Limb (tissue), 2 donors: ENCODE data around the gene FZD1.
"Not testable (repeated sequence)": the region's sequence is repeated elsewhere in the genome, so short reads cannot be mapped to it uniquely, and the experiment has no call there.

Source experiments
- DNase-seq, 2 donors: peaks; one replicate each; pipeline ENCODE4 v3.0.0-alpha.2; 2016; ENCODE audit errors: extremely low spot score in 2 of 2

FZD1 gene

DNA sequence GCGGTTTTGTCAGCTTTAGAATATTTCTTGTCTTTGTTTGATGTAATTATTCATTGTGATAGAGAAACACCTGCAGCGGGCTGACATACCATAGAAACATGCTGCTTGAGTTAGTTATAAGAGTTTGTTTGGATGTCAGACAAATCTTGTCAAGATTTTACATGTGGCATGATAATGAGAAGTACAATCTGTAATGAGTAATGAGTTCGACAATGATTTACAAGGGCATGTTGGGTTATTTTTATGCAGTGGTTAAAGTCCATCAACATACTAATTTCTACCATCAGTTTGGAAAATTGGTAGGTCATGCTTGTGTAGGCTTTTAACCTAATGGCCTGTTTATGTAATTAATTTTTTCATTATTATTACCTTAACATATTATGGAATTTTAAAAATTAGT lies 31.3 kb downstream of the FZD1 start:
- DNase-seq = no peak

DNA sequence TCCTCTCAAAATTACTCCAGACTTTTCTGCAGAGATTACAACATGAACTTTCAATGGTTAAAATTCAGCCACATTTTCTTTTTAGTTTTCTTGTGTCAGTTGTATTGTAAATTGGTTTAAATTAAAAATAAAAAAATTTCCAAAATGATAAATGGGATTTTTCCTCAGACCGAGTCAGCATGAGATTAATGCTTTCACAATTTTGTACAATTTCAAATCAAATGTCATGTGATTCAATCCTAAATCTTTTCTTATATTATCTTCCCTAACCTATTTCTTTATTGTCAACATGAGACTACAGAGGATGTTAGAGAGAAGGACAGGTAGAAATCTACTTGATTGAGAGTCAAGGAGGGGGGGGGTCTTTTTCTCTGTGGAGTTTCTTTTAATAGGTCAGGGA lies 33.7 kb downstream of the FZD1 start:
- no peak for DNase-seq

DNA sequence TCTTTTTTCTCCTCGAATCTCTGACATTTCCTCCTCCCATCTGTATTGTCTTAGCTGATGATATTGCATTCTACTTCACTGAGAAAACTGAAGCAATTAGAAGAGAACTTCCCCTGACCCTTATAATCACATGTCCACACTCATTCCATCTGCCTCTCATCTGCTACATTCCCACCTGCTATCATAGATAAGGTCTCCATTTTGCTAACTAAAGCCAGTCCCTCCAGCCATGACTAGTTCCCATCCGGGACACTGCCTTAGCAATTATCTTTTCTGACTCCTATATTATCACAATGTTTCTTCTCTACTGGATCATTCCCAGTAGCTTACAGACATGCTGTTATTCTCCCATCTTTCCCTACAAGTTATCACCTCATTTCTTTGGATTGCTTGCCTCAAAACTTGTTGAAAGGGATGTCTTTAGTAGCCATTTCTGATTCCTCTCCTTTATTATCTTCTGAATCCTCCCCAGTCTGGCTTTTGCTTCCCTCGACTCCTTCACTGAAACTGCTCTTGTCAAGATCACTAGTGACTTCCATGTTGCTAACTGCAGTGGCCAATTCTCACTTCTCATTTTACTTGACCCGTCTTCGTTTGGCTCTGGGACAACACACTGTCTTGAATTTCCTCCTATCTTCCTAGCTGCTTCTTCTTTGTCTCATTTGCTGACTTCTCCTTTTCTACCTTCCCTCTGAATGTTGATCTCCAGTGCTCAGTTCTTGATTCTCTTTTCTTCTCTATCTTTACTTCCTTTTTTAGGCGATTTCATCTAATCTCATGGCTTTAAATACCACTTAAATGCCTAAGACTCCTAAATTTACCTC lies 35.9 kb downstream of the FZD1 start:
- no peak for DNase-seq

DNA sequence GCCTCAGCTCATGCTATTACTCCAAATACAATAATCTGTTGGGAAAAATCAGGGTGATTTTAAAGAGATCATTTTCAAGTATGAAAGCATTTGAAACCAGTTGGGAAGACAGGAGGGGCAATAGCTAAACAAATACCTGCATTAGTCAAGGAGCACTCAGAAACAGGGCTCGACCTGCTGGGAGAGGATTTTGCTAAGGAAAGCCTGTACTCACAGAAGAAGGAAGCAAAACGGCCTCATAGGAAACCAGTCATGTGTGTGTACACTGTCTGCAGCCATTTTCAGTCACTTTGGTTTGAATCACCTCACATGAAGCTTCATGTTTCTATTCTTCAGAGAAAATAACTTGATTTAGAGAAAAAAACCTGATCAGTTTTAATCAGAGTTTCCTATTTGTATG lies 38.6 kb downstream of the FZD1 start:
- no peak for DNase-seq

DNA sequence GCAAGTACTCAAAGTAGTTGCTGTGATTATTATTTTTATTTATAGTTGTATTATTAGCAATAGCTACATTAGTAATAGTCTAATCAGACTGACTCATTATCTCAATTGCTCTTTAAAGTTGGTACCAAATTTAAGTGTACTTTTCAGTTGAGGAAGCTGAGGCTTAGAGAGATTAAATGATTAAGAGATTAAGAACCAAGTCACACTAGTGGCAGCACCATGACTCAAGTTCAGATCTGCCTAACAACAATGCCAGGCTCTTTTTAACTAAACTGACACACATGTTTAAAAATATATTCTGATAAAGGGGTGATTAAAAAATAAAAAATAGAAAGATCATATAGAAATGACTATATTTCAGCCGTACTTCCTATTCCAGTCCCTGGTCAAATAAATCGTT lies 42.0 kb downstream of the FZD1 start:
- DNase-seq = no peak

DNA sequence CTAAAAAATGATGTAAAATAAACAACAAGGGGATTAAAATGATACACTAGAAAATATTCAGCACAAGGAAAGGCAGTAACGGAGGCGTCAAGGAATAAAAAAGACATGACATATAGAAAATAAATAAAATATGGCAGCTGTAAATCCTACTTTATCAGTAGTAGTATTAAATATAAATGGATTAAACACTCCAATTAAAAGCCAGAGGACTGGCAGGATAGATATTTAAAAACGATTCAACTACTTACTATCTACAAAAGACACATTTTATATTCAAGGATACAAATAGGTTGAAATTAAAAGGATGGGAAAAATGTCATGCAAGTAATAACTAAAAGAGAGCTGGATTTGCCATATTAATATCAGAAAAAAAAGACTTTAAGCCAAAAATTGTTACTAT lies 43.2 kb downstream of the FZD1 start:
- DNase-seq = no peak

DNA sequence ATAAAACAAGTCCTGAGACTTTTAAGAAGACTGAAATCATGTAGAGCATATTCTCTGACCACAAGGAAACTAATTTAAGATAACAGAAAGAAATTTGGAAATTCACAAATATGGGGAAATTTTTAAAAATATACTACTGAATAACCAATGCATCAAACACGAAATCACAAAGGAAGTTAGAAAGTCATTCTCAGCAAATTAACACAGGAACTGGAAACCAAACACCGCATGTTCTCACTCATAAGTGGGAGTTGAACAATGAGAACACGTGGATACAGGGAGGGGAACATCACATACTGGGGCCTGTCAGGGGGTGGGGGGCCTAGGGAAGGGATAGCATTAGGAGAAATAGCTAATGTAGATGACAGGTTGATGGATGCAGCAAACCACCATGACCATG lies 44.0 kb downstream of the FZD1 start:
- not testable (repeated sequence) for DNase-seq

DNA sequence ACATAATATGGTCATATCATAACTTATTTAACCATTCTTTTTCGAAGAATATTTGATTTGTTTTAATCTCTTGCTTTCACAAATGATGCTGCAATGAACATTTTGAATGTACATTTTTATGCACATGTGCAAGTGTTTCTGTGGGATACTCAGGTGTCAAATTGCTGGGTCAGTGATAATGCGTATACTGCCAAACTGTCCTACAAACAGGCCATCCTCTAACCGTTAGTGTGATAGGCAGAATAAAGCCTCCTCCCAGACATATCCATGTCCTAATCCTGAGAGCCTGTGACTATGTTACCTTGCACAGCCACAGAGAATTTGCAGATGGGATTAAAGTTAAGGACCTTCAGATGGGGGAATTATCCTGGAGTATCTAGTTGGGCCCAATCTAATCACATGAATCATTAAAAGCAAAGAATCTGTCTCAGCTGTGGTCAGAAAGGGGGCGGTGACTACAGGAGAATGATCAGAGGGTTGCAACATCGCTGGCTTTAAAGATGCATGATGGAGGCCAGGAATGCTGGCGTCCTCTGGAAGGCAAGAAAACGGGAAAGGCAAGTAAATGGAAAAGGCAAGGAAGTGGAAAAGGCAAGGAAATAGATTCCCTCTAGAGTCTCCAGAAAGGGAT lies 46.7 kb downstream of the FZD1 start:
- DNase-seq = no peak

DNA sequence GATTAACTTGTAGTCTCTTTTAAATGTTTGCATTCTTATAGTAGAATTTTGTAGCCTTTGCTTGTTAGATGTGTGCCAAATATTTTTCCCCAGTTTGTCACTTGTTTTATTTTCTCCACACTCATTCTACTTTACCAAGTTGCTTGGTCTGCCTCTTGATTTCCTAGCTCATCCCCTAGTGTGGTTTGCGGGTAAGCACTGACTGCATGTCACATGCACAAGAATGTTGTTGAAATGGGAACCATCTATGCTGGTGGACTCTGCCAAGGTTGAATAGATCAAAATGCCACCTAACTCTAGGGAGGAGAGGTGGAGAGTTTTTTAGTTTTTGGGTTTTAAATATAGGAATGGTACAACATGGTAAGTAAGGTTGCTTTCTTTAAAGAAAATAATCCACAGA lies 47.6 kb downstream of the FZD1 start:
- DNase-seq = no peak

DNA sequence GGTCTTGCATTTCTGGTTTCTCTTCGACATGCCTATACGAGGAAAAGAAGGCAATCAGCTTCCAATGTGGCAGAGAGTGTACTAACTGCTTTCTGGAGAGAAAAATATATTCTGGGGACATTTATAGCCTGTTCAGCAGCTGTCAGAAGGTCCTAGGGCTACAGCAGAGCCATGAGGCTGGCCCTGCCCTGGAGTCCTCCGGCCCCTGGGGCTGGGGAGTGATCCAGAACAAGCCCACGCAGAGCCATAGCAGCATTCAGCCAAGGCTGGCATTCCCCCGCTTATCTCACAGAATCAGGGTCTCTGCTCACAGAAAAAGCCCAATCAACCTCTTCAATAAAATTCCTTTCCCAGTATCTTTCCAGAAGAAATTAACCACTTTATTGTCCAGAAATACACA lies 48.9 kb downstream of the FZD1 start:
- no peak for DNase-seq

DNA sequence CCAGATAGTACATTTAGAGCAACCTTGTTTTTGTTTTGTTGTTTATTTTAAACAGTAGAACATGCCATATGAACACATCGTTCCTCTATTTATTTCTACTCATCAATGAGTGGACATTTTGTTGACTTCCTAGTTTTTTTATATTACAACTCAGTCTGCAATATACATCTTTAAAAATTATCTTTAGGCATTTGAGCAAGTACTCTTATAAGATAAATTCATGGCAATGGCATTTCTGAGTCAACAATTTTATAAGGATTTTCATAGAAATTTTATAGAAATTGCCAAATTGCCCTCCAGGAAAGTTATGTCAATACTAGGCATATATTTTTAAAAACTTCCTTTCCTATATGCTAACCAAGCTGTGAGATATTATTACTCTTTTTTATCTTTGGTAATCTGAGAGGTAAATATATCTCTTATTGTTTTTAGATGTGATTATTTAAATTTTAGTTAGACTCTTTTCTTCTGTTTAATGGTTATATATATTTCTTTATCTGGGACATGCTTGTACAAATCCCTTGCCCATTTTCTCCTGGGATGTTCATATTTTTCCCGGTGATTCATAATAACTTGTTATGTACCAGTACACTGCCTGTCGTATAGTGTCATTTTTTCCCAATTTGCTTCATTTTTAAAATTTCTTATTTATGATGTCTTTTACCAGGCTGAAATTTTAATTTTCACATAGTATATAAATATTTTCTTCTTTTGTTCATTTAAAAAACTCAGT lies 50.5 kb downstream of the FZD1 start:
- no peak for DNase-seq

DNA sequence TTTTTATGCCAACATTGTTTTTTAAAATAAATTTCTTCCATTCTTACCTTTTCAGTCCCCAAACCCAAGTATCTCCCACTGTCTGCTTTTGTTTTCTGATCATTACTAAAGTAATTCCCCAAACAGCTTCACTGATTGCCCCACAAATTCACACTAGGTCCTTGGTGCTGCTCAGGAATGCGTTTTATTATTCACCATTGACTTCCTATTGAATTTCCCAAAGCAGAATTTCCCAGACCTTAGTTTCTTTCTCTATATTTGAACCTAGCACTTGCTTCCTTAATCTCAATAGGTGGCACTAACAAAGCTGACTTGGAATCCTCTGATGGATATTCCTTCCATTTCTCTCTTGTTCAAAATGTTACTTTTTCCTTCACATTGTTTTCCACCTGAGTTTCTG lies 52.2 kb downstream of the FZD1 start:
- no peak for DNase-seq

DNA sequence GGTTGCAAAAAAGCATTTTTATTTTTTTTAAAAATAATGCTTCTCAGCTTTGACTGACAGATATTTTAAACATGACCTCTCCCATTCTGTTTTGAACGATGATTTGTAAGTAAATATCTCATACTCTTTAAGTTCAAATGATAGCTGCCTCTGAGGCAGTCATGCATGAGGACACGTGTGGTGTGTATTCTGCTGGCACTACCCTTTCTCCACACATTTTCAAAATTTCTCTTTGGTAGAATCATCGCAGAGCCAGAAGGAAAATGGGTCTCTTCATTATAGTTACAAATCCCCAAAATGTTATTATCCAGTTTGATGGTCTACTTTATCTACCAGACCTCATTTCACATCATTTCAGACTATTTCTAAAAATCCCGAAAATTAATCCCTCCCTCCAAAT lies 55.1 kb downstream of the FZD1 start:
- DNase-seq = no peak

DNA sequence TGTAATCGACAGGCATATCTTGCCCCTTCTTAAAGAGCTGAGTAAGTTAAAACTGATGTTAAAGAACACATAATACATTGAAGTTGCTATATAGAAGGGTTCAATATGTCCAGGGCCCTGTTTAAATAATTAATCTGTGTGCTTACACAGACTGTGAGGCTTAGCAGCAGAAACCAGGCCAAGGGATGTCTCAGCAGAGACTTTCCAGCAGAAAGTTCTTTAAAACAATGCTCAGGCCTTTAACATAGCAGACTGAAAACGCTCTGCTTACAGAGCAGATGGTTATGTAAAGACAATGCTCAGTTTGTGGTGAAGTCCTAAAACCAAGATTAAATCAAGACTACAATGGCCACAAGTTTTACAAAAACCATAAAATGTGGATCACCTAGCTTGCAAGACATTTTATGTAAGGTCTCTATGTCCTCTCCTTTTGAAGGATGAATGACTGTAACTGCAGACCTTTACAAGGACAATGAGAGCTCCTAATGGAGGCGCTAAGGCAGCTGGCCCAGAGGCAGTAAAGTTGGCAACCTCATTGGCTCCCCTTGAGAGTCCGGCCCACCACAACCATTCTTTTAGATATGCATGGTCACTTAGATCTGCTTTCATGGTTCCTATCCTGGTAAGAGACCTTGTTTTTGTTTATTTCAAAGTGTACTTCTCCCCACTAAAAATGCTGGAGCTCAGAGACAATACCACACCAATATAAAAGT lies 56.3 kb downstream of the FZD1 start:
- DNase-seq = no peak
